ENCODE data around the gene NHLRC2. TPM values are rescaled to one million over a fixed set of nuclear protein-coding genes. Genes with fewer than 3 reads are reported as not detected.

NHLRC2 gene
- total RNA-seq, 2 donors from 2014 or later: 37.7 to 54.9 TPM

GRCh38 chr10:113849946-113850345, 4.5 kb upstream of the NHLRC2 start:
- Histone ChIP-seq H3K27me3 (ENCODE audit: control insufficient read depth, insufficient read depth, low read length, poor library complexity, severe bottlenecking) (no peaks in the 10 kb centered on the region), H3K9me3 (ENCODE audit: control insufficient read depth, low read length) (no peaks in the 10 kb centered on the region), H3K4me3 (ENCODE audit: low read length) (no peak overlapping the region), H3K27ac (ENCODE audit: low read depth, low read length) (no peak overlapping the region), H3K4me1 (ENCODE audit: control insufficient read depth, insufficient read depth, low read length) (no peaks in the 10 kb centered on the region), H3K9ac (ENCODE audit: extremely low read depth, low read length, poor library complexity, severe bottlenecking) (no peak overlapping the region), H3K36me3 (ENCODE audit: control insufficient read depth, insufficient read depth, low read length) (peaks cover 11% of the 10 kb centered on the region)
- no peaks in the 10 kb centered on the region for H3K27me3 Mint-ChIP-seq (ENCODE audit: insufficient read depth)
- H3K36me3 Mint-ChIP-seq (ENCODE audit: low read depth): peaks cover 4% of the 10 kb centered on the region
- H3K27ac Mint-ChIP-seq: no peak overlapping the region
- WGBS, 2 experiments (ENCODE audit: insufficient coverage in 1 of 2, insufficient read length in 1 of 2): 95 to 96% methylated on average over 6 to 7 of the region's 7 CpGs
- no peak for DNase-seq
- H3K9me3 Mint-ChIP-seq: no peaks in the 10 kb centered on the region
- TF ChIP-seq CTCF (conservative IDR thresholded peaks at IDR 0.05): no peak
- no peak overlapping the region for H3K4me3 Mint-ChIP-seq
- peaks cover 3% of the 10 kb centered on the region for H3K4me1 Mint-ChIP-seq

- no peak for DNase-seq
- Histone ChIP-seq H3K27ac (ENCODE audit: low read depth, low read length) (no peak overlapping the region), H3K4me3 (ENCODE audit: low read length) (peak overlapping the region; percentile 95), H3K27me3 (ENCODE audit: control insufficient read depth, insufficient read depth, low read length, poor library complexity, severe bottlenecking) (no peaks in the 10 kb centered on the region), H3K36me3 (ENCODE audit: control insufficient read depth, insufficient read depth, low read length) (peaks cover 3% of the 10 kb centered on the region), H3K9me3 (ENCODE audit: control insufficient read depth, low read length) (no peaks in the 10 kb centered on the region), H3K9ac (ENCODE audit: extremely low read depth, low read length, poor library complexity, severe bottlenecking) (peak overlapping the region; percentile 83), H3K4me1 (ENCODE audit: control insufficient read depth, insufficient read depth, low read length) (no peaks in the 10 kb centered on the region)
- Mint-ChIP-seq H3K9me3 (no peaks in the 10 kb centered on the region), H3K27me3 (ENCODE audit: insufficient read depth) (no peaks in the 10 kb centered on the region), H3K4me3 (peak overlapping the region; percentile 88), H3K4me1 (peaks cover 16% of the 10 kb centered on the region), H3K36me3 (ENCODE audit: low read depth) (no peaks in the 10 kb centered on the region), H3K27ac (peak overlapping the region; percentile 99)
- no peak for TF ChIP-seq CTCF (conservative IDR thresholded peaks at IDR 0.05)
- 59 to 83% methylated on average over 4 to 10 of the region's 10 CpGs for WGBS, 2 experiments (ENCODE audit: insufficient coverage in 1 of 2, insufficient read length in 1 of 2)
These were observed 866 bp upstream of the NHLRC2 start for GRCh38 chr10:113853578-113854012.

- Histone ChIP-seq H3K27ac (ENCODE audit: low read depth, low read length) (peak overlapping the region; percentile 65), H3K36me3 (ENCODE audit: control insufficient read depth, insufficient read depth, low read length) (peaks cover 17% of the 10 kb centered on the region), H3K4me1 (ENCODE audit: control insufficient read depth, insufficient read depth, low read length) (no peaks in the 10 kb centered on the region), H3K9ac (ENCODE audit: extremely low read depth, low read length, poor library complexity, severe bottlenecking) (peak overlapping the region; percentile 83), H3K4me3 (ENCODE audit: low read length) (peak overlapping the region; percentile 95), H3K27me3 (ENCODE audit: control insufficient read depth, insufficient read depth, low read length, poor library complexity, severe bottlenecking) (no peaks in the 10 kb centered on the region), H3K9me3 (ENCODE audit: control insufficient read depth, low read length) (peaks cover 4% of the 10 kb centered on the region)
- Mint-ChIP-seq H3K4me3 (peak overlapping the region; percentile 88), H3K27me3 (ENCODE audit: insufficient read depth) (no peaks in the 10 kb centered on the region), H3K4me1 (peaks cover 16% of the 10 kb centered on the region), H3K27ac (peak overlapping the region; percentile 99), H3K9me3 (no peaks in the 10 kb centered on the region), H3K36me3 (ENCODE audit: low read depth) (peaks cover 9% of the 10 kb centered on the region)
- TF ChIP-seq CTCF (conservative IDR thresholded peaks at IDR 0.05): peak; percentile 33
- WGBS, 2 experiments (ENCODE audit: insufficient coverage in 1 of 2, insufficient read length in 1 of 2): 1 to 5% methylated on average over 18 to 62 of the region's 62 CpGs
- peak; percentile 83 for DNase-seq
These were observed 514 bp downstream of the NHLRC2 start for GRCh38 chr10:113854761-113855588.
